ENCODE data around the gene CPED1. TPM values are rescaled to one million over a fixed set of nuclear protein-coding genes. Genes with fewer than 3 reads are reported as not detected.
A peak's percentile ranks its signal among the peaks of the same experiment; 100 is the strongest.

The CPED1 gene
- total RNA-seq, 1 experiment from 2014 or later: 0.13 TPM

- Histone ChIP-seq H3K79me1 (ENCODE audit: insufficient read depth, low read depth, low read length, poor library complexity, severe bottlenecking) (no peaks in the 10 kb centered on the region), H2BK12ac (ENCODE audit: insufficient read length, low read depth, low read length) (no peak overlapping the region), H3K79me2 (ENCODE audit: insufficient read depth, low read length) (no peaks in the 10 kb centered on the region), H2BK15ac (ENCODE audit: low read depth, low read length) (no peak overlapping the region), H3K56ac (ENCODE audit: insufficient read length, low read depth, low read length) (no peak overlapping the region), H3K14ac (ENCODE audit: insufficient read depth, low read length) (peak overlapping the region; percentile 47; the same call in 1 of the 2 replicates), H3K9ac (ENCODE audit: extremely low read depth, insufficient read length, low read length) (no peak overlapping the region), H2BK120ac (ENCODE audit: low read depth, low read length, poor library complexity, severe bottlenecking) (no peak overlapping the region), H3K23ac (ENCODE audit: insufficient read length, low read depth, low read length) (no peak overlapping the region), H4K8ac (replicated peaks; ENCODE audit: insufficient read length, low read depth, low read length) (no peak overlapping the region), H3K27me3 (ENCODE audit: insufficient read depth, low read length) (no peaks in the 10 kb centered on the region), H3K4me1 (ENCODE audit: insufficient read depth, low read length) (peaks cover 5% of the 10 kb centered on the region; the same call in 1 of the 2 replicates), H2BK5ac (ENCODE audit: insufficient read length, low read length) (no peak overlapping the region), H4K5ac (ENCODE audit: insufficient read length, low read depth, low read length) (no peak overlapping the region), H3K23me2 (ENCODE audit: insufficient read length, low read depth, low read length, poor library complexity, severe bottlenecking) (no peaks in the 10 kb centered on the region), H3T11ph (ENCODE audit: low read length) (no peak overlapping the region), H3K4ac (ENCODE audit: low read depth, low read length) (no peak overlapping the region), H3K4me2 (ENCODE audit: insufficient read depth, insufficient read length, low read length) (no peak overlapping the region), H3K27ac (ENCODE audit: insufficient read length, low read depth, low read length) (no peak overlapping the region), H2AK5ac (ENCODE audit: insufficient read length, low read length) (no peak overlapping the region), H4K20me1 (ENCODE audit: control insufficient read depth, insufficient read depth, insufficient read length) (no peaks in the 10 kb centered on the region), H4K91ac (ENCODE audit: insufficient read length, low read depth, low read length) (no peak overlapping the region), H3K18ac (ENCODE audit: insufficient read length, low read depth, low read length) (no peak overlapping the region), H2AFZ (ENCODE audit: low read length) (no peak overlapping the region), H2BK20ac (ENCODE audit: low read depth, low read length, poor library complexity, severe bottlenecking) (no peak overlapping the region), H3K9me3 (ENCODE audit: control insufficient read depth, low read depth, low read length) (no peaks in the 10 kb centered on the region)
- no CpG with 5 or more reads among the region's 1 CpG for WGBS (ENCODE audit: extremely low coverage, insufficient read length, low lambda C conversion rate)
- Mint-ChIP-seq H3K36me3 (ENCODE audit: insufficient read depth in 1 of 3, low read depth in 3 of 3) (no peaks in the 10 kb centered on the region), H3K4me3 (no peak overlapping the region), H3K4me1 (peaks cover 14 to 19% of the 10 kb centered on the region in 2 experiments), H3K9me3 (no peaks in the 10 kb centered on the region), H3K27me3 (ENCODE audit: low read depth) (no peaks in the 10 kb centered on the region), H3K27ac (no peak overlapping the region)
- TF ChIP-seq, protein P1, sequence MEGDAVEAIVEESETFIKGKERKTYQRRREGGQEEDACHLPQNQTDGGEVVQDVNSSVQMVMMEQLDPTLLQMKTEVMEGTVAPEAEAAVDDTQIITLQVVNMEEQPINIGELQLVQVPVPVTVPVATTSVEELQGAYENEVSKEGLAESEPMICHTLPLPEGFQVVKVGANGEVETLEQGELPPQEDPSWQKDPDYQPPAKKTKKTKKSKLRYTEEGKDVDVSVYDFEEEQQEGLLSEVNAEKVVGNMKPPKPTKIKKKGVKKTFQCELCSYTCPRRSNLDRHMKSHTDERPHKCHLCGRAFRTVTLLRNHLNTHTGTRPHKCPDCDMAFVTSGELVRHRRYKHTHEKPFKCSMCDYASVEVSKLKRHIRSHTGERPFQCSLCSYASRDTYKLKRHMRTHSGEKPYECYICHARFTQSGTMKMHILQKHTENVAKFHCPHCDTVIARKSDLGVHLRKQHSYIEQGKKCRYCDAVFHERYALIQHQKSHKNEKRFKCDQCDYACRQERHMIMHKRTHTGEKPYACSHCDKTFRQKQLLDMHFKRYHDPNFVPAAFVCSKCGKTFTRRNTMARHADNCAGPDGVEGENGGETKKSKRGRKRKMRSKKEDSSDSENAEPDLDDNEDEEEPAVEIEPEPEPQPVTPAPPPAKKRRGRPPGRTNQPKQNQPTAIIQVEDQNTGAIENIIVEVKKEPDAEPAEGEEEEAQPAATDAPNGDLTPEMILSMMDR (conservative IDR thresholded peaks at IDR 0.05): no peak
- no peak for DNase-seq
These were observed 273.7 kb downstream of the CPED1 start for GRCh38 chr7:121262221-121262620.

Measured in H9 (cell line).